ENCODE data around the gene MED13L.

- TF ChIP-seq CTCF (IDR thresholded peaks at IDR 0.05) (no peak), POLR2AphosphoS5 (IDR thresholded peaks at IDR 0.05) (no peak)
Observed at GRCh38 chr12:116310082-116310481, 32.6 kb upstream of the MED13L start.
